NCI-H82 treated with DMSO at 0.1 percent for 48 hours (cell line): ENCODE data around the gene SUSD1.
"Not testable (repeated sequence)": the region's sequence is repeated elsewhere in the genome, so short reads cannot be mapped to it uniquely, and the experiment has no call there.

Experiments used
- DNase-seq: peaks from one replicate; lab custom pipeline; 2025; ENCODE audit not compliant: unreplicated experiment; lab: John Stamatoyannopoulos, UW

The SUSD1 gene

GRCh38 chr9:112104401-112104800, 70.7 kb downstream of the SUSD1 start:
- peak; percentile 12 for DNase-seq

GRCh38 chr9:112103405-112103804, 71.7 kb downstream of the SUSD1 start:
- no peak for DNase-seq

- peak; percentile 83 for DNase-seq
Observed at GRCh38 chr9:112097712-112098688, 77.1 kb downstream of the SUSD1 start.

GRCh38 chr9:112094948-112095681, 80.0 kb downstream of the SUSD1 start:
- DNase-seq = no peak

- DNase-seq = no peak
Observed at GRCh38 chr9:112094241-112094640, 80.9 kb downstream of the SUSD1 start.

- DNase-seq = no peak
Observed at GRCh38 chr9:112093870-112094216, 81.3 kb downstream of the SUSD1 start.

GRCh38 chr9:112093147-112093869, 81.8 kb downstream of the SUSD1 start:
- no peak for DNase-seq

GRCh38 chr9:112091810-112092209, 83.3 kb downstream of the SUSD1 start:
- no peak for DNase-seq

- DNase-seq = no peak
Observed at GRCh38 chr9:112087506-112087905, 87.6 kb downstream of the SUSD1 start.

- DNase-seq = peak; percentile 5
Observed at GRCh38 chr9:112086627-112087026, 88.5 kb downstream of the SUSD1 start.

GRCh38 chr9:112084907-112085306, 90.2 kb downstream of the SUSD1 start:
- no peak for DNase-seq

GRCh38 chr9:112084334-112084733, 90.8 kb downstream of the SUSD1 start:
- no peak for DNase-seq

- DNase-seq = no peak
Observed at GRCh38 chr9:112081918-112082729, 93.0 kb downstream of the SUSD1 start.

- DNase-seq = no peak
Observed at GRCh38 chr9:112080831-112081542, 94.1 kb downstream of the SUSD1 start.

- DNase-seq = no peak
Observed at GRCh38 chr9:112078432-112078831, 96.7 kb downstream of the SUSD1 start.

GRCh38 chr9:112076814-112077213, 98.3 kb downstream of the SUSD1 start:
- DNase-seq = no peak

GRCh38 chr9:112075009-112075378, 100.1 kb downstream of the SUSD1 start:
- DNase-seq = no peak

GRCh38 chr9:112074250-112075008, 100.7 kb downstream of the SUSD1 start:
- peak; percentile 6 for DNase-seq

- DNase-seq = not testable (repeated sequence)
Observed at GRCh38 chr9:112073639-112074173, 101.4 kb downstream of the SUSD1 start.
